ENCODE results near the gene EVPLL.
"Not testable (repeated sequence)": the region's sequence is repeated elsewhere in the genome, so short reads cannot be mapped to it uniquely, and the experiment has no call there.

Gene EVPLL

DNA sequence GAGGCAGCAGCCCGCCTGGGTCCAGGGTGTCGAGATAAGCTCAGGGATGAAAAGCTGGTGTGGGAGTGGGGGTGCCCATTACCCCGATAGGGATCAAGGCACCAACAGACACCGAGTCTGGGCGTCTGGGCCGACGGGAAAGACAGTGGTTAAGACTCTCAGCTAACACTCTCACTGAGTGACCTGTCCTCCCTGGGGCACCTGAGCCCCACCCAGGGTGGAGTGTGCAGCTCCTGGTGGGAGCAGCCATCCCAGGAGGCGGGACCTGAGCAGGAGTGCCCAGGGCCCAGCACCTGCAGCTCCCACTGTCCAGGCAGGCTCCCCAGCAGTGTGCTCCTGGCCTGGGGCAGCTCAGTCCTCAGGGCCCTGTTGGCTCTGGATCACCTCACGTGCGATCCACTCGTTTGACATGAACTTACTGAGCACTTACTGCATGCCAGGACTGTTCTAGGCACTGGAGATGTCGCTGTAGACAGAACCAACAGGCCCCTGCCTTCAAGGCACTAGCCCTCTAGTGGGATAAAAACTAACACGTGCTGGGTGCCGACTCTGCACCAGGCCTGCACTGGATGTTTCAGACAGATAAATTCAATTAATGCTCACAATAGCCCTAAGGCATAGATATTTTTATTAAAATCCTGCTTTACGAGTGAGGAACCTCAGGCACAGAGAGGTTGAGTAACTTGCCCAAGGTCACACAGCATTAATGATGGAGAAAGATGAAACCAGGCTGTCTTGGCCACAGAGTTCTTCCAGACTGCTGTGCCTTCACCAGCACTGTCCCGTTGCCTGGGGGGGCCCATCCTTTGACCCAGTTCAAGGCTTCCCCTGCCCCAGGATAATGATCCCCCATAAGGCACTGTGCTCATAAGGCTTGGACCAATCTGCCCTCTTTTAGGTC, 1.9 kb downstream of the EVPLL start:
- no peak for DNase-seq (ENCODE audit: low read depth)

GRCh38 chr17:18380471-18381157, 3.0 kb downstream of the EVPLL start:
- no peak for DNase-seq (ENCODE audit: low read depth)

- no peak for DNase-seq (ENCODE audit: low read depth)
These were observed 3.8 kb downstream of the EVPLL start for GRCh38 chr17:18381158-18381952.

DNA sequence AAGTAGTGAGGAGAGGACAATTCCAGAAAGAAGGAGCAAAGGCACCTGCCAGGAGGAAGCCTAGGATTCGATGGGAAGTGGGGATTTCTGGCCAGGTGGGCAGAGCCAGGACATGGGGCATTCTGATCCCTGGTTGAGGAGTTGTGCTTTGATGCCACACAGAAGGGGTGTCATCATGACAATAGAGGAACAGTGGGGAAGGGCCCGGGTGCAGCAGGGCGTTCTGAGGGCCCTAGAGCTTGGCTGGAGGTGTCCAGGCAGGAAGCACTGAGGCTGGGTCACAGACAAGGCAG, 4.3 kb downstream of the EVPLL start:
- no peak for DNase-seq (ENCODE audit: low read depth)

GRCh38 chr17:18382441-18383078, 5.0 kb downstream of the EVPLL start:
- no peak for DNase-seq (ENCODE audit: low read depth)

DNA sequence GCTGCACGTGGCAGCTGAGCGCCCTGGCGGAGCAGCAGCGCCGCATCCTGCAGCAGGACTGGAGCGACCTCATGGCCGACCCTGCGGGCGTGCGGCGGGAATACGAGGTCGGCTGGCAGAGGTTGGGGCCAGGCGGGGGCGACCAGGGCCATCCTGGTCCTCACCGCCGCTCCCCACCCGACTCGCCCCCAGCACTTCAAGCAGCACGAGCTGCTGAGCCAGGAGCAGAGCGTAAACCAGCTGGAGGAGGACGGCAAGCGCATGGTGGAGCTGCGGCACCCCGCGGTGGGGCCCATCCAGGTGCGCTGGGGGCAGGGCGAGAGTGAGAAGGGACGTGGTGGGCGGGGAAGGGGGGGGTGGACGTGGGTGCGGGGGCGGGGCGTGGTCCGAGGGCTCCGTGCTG, 5.5 kb downstream of the EVPLL start:
- not testable (repeated sequence) for DNase-seq (ENCODE audit: low read depth)

DNA sequence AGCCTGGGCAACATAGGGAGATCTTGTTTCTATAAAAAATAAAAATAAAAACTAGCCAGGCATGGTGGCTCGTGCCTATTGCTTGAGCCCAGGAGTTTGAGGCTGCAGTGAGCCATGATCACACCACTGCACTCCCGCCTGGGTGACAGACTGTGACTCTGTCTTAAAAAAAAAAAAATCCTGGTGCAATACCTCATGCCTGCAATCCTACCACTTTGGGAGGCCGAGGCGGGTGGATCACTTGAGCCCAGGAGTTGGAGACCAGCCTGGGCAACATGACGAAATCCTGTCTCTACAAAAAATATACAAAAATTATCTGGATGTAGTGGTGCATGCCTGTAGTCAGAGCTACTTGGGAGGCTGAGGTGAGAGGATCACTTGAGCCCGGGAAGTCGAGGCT, 6.7 kb downstream of the EVPLL start:
- DNase-seq (ENCODE audit: low read depth) = not testable (repeated sequence)

GRCh38 chr17:18387583-18387982, 10.0 kb downstream of the EVPLL start:
- not testable (repeated sequence) for DNase-seq (ENCODE audit: low read depth)

DNA sequence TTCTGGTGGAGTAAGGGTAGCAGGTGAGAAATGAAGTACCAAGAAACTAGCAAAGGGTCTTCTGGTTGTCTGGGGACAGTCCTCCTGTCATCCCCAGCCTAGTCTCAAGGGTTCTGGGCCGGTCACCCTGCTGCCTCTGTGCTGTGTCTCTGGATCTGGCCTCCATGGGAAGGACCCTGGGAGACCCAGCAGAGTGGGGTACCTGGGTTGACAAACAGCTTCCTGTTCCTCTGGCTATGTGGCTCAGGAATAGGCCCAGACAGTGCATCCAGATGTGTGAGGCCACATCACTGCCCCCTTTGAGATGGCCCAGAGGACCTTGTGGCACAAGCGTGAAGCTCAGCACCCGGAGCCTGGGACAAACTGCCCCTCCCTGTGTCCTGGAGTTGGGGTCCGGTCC, 10.7 kb downstream of the EVPLL start:
- not testable (repeated sequence) for DNase-seq (ENCODE audit: low read depth)

DNA sequence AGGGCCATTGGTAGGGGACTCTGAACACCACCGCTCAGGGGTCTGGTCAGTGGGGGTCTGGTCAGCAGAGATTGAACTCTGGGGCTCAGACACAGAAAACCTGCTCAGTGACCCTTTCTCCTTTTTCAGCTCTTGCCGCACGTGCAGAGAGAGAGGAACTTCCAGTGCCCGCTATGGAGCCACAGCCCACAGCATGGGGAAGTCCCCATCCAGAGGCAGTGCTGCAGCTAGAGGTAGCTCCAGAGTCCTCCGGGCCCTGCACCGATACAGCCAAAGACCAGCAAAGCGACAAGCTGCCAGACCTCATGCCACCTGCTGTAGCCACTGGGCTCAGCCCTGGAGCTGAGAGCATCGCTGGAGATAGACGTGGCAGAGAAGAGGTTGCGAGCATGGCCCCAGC, 11.2 kb downstream of the EVPLL start:
- DNase-seq (ENCODE audit: low read depth) = not testable (repeated sequence)

GRCh38 chr17:18401872-18402590, 24.5 kb downstream of the EVPLL start:
- not testable (repeated sequence) for DNase-seq (ENCODE audit: low read depth)

DNA sequence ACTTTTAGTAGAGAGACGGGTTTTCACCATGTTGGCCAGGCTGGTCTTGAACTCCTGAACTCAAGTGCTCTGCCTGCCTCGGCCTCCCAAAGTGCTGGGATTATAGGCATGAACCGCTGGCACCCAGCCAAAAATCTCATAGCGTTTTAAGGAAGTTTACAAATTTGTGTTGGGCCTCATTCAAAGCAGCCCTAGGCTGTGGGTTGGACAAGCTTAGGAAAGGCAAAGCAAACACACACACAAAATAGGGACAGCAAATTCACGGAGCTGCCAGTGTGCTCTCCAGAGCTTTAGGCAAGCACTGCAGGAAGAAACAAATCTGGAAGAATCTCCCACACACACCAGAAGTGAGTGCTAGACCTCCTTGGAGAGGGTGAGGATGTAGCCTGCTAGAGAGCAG, 25.6 kb downstream of the EVPLL start:
- DNase-seq (ENCODE audit: low read depth) = not testable (repeated sequence)

DNA sequence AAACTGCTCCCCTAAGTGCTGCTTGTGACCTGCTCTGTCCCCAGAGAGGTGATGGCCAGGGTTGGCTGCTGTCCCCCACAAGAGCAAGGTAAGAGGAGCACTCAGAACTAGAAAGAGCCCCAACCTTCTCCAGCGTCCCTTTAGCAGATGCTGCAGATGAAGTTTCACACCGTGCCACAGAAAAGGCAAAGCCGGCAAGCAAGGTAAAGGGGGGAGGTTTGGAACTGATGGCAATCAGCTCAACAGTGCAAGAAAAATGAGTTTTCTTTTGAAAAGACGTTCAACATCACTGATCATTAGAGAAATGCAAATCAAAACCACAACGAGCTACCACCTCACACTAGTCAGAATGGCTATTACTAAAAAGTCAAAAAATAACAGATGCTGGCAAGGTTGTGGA, 26.0 kb downstream of the EVPLL start:
- not testable (repeated sequence) for DNase-seq (ENCODE audit: low read depth)

DNA sequence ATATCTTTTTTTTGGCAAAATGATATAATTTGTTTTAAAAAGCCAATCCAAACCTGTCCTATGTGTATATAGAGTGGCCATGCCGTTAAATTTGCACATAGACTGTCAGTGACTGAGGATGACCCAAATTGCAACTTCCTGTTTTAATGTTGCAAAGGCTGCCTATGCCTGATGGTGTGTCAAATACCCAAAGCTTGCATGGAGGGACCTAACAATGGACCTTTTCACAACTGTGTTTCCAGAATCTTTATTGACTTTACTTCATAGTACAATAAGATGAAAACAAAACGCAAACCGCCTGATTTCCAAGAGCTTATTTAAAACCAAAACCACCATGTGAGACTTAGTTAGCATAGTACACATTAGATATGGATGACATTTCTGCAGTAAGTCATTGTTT, 31.3 kb downstream of the EVPLL start:
- not testable (repeated sequence) for DNase-seq (ENCODE audit: low read depth)

GRCh38 chr17:18409321-18409720, 31.7 kb downstream of the EVPLL start:
- not testable (repeated sequence) for DNase-seq (ENCODE audit: low read depth)

- not testable (repeated sequence) for DNase-seq (ENCODE audit: low read depth)
These were observed 33.2 kb downstream of the EVPLL start for GRCh38 chr17:18410736-18411135.

DNA sequence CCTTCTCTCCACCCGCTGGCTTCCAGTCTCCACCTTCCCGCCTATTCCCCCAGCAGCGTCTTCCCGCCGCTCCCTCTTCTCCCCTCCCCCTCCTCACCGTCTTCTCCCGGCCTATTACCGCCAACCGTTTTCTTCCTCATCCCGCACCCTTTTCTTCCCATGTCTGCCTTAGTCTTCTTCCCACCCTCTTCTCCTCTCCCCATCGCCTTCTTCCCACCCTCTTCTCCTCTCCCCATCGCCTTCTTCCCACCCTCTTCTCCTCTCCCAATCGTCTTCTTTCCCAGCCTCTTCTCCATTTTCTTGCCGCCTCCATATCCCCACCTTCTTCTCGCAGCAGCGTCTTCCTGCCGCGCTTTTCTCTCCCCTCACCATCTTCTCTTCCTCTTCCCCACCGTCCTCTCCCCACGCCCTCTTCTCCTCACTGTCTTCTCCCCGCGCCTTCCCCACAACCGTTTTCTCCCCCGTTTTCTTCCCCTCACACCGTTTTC, 33.8 kb downstream of the EVPLL start:
- DNase-seq (ENCODE audit: low read depth) = peak; percentile 16

DNA sequence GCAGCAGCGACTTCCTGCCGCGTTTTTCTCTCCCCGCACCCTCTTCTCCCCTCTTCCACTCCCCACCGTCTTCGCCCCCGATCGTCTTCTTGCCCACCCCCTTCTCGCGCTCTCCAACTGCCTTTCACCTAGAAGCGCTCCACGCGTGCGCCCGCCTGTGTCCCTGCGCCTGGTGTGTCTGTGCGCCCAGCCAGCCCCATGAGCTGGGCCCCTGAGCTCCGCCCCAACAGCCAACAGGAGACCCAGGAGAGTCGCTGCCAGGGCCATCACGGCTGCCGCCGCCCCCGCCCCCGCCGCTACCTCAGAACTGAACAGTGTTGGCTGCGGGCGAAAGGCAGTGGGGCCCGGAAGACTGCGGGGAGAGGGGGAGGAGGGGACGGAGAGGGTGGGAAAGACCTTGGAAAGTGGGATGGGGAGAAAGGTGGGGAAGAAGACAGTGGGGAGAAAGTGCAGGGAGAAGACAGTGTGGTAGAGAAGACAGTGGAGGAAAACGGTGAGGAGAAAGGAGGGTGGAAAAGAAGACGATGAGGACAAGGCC, 34.5 kb downstream of the EVPLL start:
- not testable (repeated sequence) for DNase-seq (ENCODE audit: low read depth)

- not testable (repeated sequence) for DNase-seq (ENCODE audit: low read depth)
These were observed 43.9 kb downstream of the EVPLL start for GRCh38 chr17:18421521-18421920.

DNA sequence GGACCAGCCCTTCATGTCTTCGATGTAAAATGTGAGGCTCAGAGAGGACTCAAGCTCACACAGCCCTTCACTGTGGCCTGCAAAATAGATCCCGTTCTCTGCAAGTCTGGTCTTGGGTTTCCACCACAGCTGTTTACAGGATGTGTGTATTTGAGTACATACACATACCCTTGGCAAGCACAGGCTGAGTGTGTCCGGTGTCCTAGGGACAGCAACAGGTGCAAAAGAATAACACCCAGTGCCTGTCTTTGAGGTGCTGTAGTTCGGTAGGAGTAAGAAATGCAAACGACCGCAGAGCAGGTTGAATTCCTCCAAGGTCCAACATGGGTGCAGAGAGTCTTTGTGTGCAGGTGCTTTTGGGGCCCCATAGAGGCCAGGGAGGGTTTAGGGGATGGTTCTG, 44.9 kb downstream of the EVPLL start:
- DNase-seq (ENCODE audit: low read depth) = not testable (repeated sequence)

DNA sequence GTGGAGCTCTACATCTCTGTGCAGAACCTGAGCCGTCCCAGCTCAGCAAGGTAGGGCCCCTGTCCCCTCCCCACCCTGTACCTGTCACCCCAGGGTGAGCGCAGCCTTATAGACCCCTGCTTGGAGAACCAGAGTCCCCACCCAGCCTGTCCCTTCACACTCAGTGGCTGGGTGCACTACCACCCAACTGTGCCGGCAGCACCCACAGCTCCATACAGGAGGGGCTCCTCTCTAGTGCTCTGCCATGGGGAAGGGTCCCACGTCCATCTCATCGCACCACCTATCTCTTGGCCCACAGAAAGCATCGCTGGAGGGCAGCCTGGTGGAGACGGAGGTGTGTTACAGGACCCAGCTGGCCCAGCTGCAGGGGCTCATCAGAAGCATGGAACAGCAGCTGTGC, 45.4 kb downstream of the EVPLL start:
- DNase-seq (ENCODE audit: low read depth) = not testable (repeated sequence)

Data from stimulated activated CD8-positive, alpha-beta memory T cell treated with anti-CD3 and anti-CD28 coated beads, Interleukin-15, amount 100 ng/mL, for 24 hours (primary cell).